ENCODE data around the gene ACTG2. TPM values are rescaled to one million over a fixed set of nuclear protein-coding genes. Genes with fewer than 3 reads are reported as not detected.
"Not testable (repeated sequence)": the region's sequence is repeated elsewhere in the genome, so short reads cannot be mapped to it uniquely, and the experiment has no call there.

ACTG2 gene
- total RNA-seq, 1 experiment from 2014 or later, result not detected

- DNase-seq (ENCODE audit: low spot score), result peak; percentile 98
- in situ Hi-C loops (cut with HindIII; ENCODE audit: low sequenced_read_pairs), result no loop called here
Measured at GRCh38 chr2:73926493-73927327, 33.9 kb downstream of the ACTG2 start, which contains the start of gene DGUOK. TSS of gene DGUOK (plus strand) at chr2:73926880. CDS start at chr2:73926911, 31 bp downstream.

GRCh38 chr2:73927344-73927743, 34.5 kb downstream of the ACTG2 start:
- in situ Hi-C loops (cut with HindIII; ENCODE audit: low sequenced_read_pairs), result no loop called here
- DNase-seq (ENCODE audit: low spot score), result no peak

GRCh38 chr2:73928963-73929347, 36.1 kb downstream of the ACTG2 start:
- in situ Hi-C loops (cut with HindIII; ENCODE audit: low sequenced_read_pairs), result no loop called here

GRCh38 chr2:73930386-73930785, 37.6 kb downstream of the ACTG2 start:
- no peak for DNase-seq (ENCODE audit: low spot score)
- in situ Hi-C loops (cut with HindIII; ENCODE audit: low sequenced_read_pairs), result no loop called here

More at GRCh38 chr2:73928963-73929347, 36.1 kb downstream of the ACTG2 start:
- DNase-seq (ENCODE audit: low spot score), result no peak

- in situ Hi-C loops (cut with HindIII; ENCODE audit: low sequenced_read_pairs), result no loop called here
- DNase-seq (ENCODE audit: low spot score), result no peak
Measured at GRCh38 chr2:73931531-73932500, 39.0 kb downstream of the ACTG2 start.

GRCh38 chr2:73933194-73933593, 40.4 kb downstream of the ACTG2 start:
- no peak for DNase-seq (ENCODE audit: low spot score)
- in situ Hi-C loops (cut with HindIII; ENCODE audit: low sequenced_read_pairs), result no loop called here

GRCh38 chr2:73935641-73936040, 42.8 kb downstream of the ACTG2 start:
- in situ Hi-C loops (cut with HindIII; ENCODE audit: low sequenced_read_pairs), result no loop called here
- no peak for DNase-seq (ENCODE audit: low spot score)

- in situ Hi-C loops (cut with HindIII; ENCODE audit: low sequenced_read_pairs), result no loop called here
- no peak for DNase-seq (ENCODE audit: low spot score)
Measured at GRCh38 chr2:73937103-73937885, 44.5 kb downstream of the ACTG2 start.

GRCh38 chr2:73937899-73938298, 45.1 kb downstream of the ACTG2 start:
- DNase-seq (ENCODE audit: low spot score), result no peak
- in situ Hi-C loops (cut with HindIII; ENCODE audit: low sequenced_read_pairs), result no loop called here

GRCh38 chr2:73938718-73939352, 46.0 kb downstream of the ACTG2 start:
- in situ Hi-C loops (cut with HindIII; ENCODE audit: low sequenced_read_pairs), result no loop called here
- no peak for DNase-seq (ENCODE audit: low spot score)

GRCh38 chr2:73939419-73939818, 46.6 kb downstream of the ACTG2 start:
- no peak for DNase-seq (ENCODE audit: low spot score)
- in situ Hi-C loops (cut with HindIII; ENCODE audit: low sequenced_read_pairs), result no loop called here

GRCh38 chr2:73940066-73940465, 47.3 kb downstream of the ACTG2 start:
- in situ Hi-C loops (cut with HindIII; ENCODE audit: low sequenced_read_pairs); DNase-seq (ENCODE audit: low spot score): not testable (repeated sequence)

GRCh38 chr2:73942664-73943063, 49.9 kb downstream of the ACTG2 start:
- in situ Hi-C loops (cut with HindIII; ENCODE audit: low sequenced_read_pairs), result no loop called here
- DNase-seq (ENCODE audit: low spot score), result no peak

- in situ Hi-C loops (cut with HindIII; ENCODE audit: low sequenced_read_pairs), result no loop called here
- DNase-seq (ENCODE audit: low spot score), result no peak
Measured at GRCh38 chr2:73944714-73945113, 51.9 kb downstream of the ACTG2 start.

GRCh38 chr2:73946215-73946614, 53.4 kb downstream of the ACTG2 start:
- no peak for DNase-seq (ENCODE audit: low spot score)
- in situ Hi-C loops (cut with HindIII; ENCODE audit: low sequenced_read_pairs), result no loop called here

GRCh38 chr2:73946666-73947065, 53.9 kb downstream of the ACTG2 start:
- no peak for DNase-seq (ENCODE audit: low spot score)
- in situ Hi-C loops (cut with HindIII; ENCODE audit: low sequenced_read_pairs), result no loop called here

- DNase-seq (ENCODE audit: low spot score), result peak; percentile 87
- in situ Hi-C loops (cut with HindIII; ENCODE audit: low sequenced_read_pairs), result no loop called here
Measured at GRCh38 chr2:73947412-73948018, 54.7 kb downstream of the ACTG2 start.

GRCh38 chr2:73949802-73950201, 57.0 kb downstream of the ACTG2 start:
- DNase-seq (ENCODE audit: low spot score), result no peak
- in situ Hi-C loops (cut with HindIII; ENCODE audit: low sequenced_read_pairs), result no loop called here
